MV-4-11 (cell line): ENCODE data around the gene NBR1.
"Not testable (repeated sequence)": the region's sequence is repeated elsewhere in the genome, so short reads cannot be mapped to it uniquely, and the experiment has no call there.

Source experiments
- DNase-seq: peaks from one replicate; lab custom pipeline; 2025; lab: John Stamatoyannopoulos, UW

The NBR1 gene, protein sequence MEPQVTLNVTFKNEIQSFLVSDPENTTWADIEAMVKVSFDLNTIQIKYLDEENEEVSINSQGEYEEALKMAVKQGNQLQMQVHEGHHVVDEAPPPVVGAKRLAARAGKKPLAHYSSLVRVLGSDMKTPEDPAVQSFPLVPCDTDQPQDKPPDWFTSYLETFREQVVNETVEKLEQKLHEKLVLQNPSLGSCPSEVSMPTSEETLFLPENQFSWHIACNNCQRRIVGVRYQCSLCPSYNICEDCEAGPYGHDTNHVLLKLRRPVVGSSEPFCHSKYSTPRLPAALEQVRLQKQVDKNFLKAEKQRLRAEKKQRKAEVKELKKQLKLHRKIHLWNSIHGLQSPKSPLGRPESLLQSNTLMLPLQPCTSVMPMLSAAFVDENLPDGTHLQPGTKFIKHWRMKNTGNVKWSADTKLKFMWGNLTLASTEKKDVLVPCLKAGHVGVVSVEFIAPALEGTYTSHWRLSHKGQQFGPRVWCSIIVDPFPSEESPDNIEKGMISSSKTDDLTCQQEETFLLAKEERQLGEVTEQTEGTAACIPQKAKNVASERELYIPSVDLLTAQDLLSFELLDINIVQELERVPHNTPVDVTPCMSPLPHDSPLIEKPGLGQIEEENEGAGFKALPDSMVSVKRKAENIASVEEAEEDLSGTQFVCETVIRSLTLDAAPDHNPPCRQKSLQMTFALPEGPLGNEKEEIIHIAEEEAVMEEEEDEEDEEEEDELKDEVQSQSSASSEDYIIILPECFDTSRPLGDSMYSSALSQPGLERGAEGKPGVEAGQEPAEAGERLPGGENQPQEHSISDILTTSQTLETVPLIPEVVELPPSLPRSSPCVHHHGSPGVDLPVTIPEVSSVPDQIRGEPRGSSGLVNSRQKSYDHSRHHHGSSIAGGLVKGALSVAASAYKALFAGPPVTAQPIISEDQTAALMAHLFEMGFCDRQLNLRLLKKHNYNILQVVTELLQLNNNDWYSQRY

DNA sequence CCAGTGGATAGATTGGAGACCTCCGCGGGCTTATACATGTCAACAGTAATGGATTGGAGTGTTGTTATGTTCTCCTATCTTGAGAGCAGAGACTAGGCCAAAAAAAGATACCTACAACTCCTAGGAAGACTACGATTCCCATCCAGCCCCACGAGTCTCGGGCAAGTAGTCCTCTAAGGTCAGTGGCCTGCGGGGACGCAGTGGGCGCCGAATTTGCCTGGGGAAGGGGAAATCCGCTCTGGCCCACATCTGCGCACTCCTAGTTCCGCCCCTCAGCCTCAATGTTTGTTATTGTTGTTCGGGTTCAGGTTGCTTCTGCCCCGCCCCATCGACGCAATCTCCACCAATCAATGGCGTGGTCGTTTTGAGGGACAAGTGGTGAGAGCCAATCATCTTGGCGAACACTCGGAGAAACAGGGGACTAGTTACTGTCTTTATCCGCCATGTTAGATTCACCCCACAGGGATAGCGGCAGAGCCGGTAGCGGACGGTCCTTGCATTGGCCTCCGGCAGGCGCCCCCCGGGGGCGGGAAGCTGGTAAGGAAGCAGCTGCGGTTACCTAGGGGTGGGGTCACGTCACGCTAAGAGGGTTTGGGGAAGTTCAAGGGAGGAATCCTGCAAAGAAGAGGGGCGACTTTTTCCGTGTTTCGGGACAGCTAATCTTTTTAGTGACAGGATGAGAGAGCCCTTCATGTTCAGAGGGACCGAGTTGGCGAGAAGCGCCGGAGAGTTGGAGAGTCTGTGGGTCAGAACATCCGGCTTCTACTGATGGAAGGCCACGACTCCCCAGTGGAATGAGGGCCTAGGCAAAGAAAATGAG lies at the start of gene NBR1:
Gene NBR1, plus strand, starts transcription at position 449 of the 820 bp plus-strand sequence. CDS start 4,586 bp downstream, outside the sequence.
- DNase-seq, result peak; percentile 98

DNA sequence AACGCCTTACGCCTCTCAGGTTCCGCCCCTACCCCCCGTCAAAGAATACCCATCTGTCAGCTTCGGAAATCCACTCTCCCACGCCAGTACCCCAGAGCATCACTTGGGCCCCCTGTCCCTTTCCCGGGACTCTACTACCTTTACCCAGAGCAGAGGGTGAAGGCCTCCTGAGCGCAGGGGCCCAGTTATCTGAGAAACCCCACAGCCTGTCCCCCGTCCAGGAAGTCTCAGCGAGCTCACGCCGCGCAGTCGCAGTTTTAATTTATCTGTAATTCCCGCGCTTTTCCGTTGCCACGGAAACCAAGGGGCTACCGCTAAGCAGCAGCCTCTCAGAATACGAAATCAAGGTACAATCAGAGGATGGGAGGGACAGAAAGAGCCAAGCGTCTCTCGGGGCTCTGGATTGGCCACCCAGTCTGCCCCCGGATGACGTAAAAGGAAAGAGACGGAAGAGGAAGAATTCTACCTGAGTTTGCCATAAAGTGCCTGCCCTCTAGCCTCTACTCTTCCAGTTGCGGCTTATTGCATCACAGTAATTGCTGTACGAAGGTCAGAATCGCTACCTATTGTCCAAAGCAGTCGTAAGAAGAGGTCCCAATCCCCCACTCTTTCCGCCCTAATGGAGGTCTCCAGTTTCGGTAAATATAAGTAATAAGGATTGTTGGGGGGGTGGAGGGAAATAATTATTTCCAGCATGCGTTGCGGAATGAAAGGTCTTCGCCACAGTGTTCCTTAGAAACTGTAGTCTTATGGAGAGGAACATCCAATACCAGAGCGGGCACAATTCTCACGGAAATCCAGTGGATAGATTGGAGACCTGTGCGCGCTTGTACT lies 45.7 kb upstream of the NBR1 start, which contains the start of gene BRCA1:
Gene BRCA1, minus strand, starts transcription at position 232 of the 834 bp plus-strand sequence. CDS start 1,268 bp downstream, outside the sequence.
- DNase-seq, result peak; percentile 100

DNA sequence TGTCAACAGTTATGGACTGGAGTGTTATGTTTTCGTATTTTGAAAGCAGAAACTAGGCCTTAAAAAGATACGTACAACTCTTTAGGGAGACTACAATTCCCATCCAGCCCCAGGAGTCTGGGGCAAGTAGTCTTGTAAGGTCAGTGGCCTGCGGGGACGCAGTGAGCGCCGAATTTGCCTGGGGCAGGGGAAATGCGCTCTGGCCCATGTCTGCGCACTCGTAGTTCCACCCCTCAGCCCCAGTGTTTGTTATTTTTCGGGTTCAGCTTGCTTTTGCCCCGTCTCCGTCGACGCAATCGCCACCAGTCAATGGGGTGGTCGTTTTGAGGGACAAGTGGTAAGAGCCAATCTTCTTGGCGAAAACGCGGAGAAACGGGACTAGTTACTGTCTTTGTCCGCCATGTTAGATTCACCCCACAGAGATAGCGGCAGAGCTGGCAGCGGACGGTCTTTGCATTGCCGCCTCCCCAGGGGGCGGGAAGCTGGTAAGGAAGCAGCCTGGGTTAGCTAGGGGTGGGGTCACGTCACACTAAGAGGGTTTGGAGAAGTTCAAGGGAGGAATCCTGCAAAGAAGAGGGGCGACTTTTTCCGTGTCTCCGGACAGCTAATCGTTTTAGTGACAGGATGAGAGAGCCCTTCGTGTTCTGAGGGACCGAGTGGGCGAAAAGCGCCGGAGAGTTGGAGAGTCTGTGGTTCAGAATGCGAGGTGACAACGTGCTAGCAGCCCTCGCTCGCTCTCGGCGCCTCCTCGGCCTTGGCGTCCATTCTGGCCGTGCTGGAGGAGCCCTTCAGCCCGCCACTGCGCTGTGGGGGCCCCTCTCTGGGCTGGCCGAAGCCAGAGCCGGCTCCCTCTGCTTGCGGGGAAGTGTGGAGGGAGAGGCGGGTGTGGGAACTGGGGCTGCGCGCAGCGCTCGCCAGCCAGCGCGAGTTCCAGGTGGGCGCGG lies 44.8 kb upstream of the NBR1 start:
- DNase-seq, result peak; percentile 47

DNA sequence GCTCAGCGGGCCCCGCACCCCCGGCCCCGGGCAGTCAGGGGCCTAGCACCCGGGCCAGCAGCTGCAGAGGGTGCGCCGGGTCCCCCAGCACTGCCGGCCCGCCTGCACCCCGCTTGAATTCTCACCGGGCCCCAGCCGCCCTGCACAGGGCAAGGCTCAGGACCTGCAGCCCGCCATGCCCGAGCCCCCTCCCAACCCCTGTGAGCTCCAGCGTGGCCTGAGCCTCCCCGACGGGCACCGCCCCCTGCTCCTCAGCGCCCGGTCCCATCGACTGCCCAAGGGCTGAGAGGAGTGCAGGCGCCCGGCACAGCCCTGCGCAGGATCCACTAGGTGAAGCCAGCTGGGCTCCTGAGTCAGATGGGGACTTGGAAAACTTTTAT lies 44.1 kb upstream of the NBR1 start:
- DNase-seq, result no peak

DNA sequence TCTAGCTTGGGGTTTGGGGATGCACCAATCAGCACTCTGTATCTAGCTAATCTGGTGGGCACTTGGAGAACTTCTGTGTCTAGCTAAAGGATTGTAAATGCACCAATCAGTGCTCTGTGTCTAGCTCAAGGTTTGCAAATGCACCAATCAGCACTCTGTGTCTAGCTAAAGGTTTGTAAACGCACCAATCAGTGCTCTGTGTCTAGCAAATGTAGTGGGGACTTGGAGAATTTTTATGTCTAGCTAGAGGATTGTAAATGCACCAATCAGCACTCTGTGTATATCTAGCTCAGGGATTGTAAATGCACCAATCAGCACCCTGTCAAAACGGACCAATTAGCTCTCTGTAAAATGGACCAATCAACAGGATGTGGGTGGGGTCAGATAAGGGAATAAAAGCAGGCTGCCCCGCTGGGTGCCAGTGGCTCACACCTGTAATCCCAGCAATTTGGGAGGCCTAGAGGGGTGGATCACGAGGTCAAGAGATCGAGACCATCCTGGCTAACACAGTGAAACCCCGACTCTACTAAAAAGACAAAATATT lies 43.6 kb upstream of the NBR1 start:
- DNase-seq, result not testable (repeated sequence)

DNA sequence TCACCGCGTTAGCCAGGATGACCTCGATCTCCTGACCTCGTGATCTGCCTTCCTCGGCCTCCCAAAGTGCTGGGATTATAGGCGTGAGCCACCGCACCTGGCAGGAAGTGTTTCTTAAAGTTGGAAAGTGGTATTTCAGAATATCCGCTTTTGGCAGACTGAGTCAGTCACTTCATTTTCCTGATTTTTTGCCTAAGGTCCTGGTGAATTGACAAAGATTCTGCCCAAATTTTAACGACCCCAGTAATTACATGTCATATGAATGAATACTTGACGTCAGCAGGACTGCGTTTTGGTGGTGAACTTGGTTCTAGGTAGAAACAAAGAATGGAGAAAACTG lies 41.4 kb upstream of the NBR1 start:
- no peak for DNase-seq

DNA sequence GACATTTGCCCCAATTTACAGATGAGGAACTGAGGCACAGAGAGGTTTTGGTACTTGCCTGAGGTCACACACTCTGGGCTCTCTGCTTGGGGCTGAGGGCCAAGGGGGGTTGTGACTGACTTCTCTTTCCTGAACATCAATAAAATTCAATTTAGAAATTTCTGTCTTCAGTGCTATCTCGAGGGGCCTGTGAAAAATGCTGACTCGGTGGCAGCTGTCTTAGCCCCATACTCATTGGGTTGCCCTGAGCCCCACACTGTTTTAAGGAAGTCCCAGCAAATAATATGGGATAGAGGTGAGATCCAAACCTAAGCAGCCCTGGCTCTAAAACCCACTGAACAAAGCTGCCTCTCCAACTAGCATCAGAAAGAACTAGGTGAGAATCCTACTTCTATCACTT lies 38.9 kb upstream of the NBR1 start:
- DNase-seq, result no peak

DNA sequence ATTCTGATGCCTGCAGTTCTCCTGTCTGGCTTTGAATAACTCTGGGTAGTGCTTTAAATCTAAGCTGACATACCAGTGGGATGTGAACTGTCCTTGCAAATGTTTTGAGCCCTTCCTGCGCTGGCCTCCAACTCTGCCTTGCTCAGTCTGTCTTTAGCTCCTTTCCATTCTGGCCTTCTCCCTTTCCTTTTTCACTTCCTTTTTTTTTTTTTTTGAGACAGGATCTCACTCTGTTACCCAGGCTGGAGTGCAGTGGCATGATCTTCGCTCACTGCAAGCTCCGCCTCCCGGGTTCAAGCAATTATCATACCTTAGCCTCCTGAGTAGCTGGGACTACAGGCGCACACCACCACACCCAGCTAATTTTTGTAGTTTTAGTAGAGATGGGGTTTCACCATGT lies 37.6 kb upstream of the NBR1 start:
- DNase-seq, result peak; percentile 73

DNA sequence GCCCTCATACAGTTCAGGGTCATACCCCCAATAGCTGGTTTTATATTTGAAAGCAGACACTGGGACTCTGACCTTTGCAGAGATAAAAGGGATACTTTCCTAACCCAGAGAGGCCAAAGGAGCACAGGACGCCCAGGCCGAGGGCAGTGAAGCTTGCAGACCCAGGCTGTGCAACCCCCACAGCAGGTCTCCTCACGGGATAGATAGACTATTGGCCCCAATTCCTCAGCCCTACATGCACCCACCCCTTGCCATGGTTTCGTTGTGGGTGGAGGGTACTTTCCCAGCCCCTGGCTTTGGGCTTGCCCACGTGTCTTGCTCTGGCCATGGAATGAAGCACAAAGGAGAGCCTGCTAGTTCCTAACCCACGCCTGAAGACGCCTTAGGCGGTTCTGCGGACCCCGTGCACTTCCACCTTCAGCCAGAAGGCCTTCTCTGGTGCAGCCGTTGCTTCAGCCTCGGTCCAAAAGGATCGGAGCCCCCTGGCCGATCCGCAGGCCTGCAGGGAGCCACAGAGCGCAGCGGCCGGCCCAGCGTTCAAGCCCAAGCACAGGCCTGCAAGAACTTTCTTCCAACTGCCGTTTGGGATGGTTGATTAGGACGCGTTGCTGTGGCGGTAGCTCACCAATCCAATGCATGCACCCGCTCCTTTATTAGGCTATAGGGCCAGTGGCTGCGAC lies 36.1 kb upstream of the NBR1 start:
- no peak for DNase-seq

DNA sequence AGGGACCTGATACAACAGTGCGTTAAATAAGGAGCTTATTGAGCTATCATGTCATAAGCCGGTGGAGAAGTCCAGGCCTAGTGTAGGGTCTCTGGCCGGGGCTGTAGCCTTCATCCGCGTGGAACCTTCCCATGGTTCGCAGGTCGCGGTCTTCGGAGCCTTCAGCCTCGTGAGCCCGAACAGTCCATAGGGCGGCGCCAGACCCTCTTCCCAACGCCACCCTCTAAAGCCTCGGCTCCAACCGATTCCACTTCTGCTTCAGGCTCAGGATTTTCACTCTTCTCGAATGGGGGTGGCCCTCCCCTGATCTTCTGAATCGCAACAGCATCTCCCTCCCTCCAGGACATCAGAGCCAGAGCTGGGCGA lies 35.6 kb upstream of the NBR1 start:
- no peak for DNase-seq

DNA sequence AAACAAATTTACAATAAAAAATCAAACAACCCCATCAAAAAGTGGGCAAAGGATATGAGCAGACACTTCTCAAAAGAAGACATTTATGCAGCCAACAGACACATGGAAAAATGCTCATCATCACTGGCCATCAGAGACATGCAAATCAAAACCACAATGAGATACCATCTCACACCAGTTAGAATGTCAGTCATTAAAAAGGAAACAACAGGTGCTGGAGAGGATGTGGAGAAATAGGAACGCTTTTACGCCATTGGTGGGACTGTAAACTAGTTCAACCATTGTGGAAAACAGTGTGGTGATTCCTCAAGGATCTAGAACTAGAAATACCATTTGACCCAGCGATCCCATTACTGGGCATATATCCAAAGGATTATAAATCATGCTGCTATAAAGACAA lies 34.4 kb upstream of the NBR1 start:
- DNase-seq, result not testable (repeated sequence)

DNA sequence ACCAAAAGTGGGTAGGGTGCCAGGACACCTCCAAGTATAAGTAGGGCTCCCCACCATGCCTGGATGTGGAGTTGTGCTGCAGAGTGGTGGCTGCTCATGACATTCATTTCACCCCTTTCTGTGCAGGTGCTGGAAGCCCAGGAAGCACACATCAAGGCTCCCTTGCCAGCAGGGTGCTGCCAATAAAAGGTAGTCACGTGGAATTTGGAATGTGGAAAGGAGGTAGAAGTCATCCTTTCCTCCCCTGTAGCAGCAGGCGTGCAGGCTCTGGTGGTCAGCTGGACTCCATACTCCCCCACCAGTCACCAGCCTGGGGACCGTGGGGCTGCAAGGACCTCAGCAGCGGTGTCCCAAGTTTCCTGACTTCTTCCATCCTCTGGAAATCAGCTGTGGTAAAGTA lies 32.5 kb upstream of the NBR1 start:
- DNase-seq, result not testable (repeated sequence)

DNA sequence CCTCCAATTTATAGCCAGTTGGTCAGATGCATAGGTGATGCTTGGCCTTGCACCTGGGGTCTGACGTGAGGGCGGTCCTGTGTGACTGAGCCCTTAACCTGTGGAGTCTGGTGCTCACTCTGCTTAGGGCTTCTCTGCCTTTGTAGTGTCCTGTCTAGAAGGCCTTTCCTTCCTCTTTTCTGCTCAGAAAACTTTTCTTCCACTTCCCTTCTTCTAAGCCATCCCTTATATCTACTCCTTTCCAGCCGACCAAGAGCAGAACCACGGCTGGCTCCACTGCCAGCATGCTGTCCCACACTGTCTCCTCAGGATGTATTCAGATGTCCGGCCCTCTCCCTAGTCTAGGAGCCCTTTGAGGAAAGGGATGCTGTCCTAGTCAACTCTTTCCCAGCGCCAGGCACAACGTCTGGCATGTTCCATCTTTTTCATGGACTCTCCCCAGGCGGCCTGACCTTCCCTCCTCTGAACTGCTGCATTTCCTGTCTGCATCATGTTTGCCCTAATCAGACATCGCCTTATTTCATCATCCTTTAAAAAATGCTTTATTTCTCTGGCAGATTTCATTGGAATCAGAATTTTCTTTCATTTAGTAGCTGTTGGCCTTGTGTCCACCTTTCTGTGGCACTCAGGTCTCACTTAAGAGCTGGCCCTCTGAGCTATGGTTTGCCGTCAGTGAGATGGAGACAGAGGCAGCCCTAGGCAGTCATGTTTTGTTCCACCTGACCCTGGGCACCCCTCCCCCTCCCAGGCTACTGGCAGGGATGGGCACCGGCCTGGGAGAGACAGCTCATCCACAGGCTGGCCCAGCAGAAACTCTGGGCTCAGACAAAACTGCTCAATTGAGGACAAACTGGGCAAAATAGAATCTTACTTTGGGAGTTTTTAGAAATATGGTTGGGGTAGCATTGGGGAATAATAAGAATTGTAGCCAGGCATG lies 30.4 kb upstream of the NBR1 start:
- peak; percentile 83 for DNase-seq

DNA sequence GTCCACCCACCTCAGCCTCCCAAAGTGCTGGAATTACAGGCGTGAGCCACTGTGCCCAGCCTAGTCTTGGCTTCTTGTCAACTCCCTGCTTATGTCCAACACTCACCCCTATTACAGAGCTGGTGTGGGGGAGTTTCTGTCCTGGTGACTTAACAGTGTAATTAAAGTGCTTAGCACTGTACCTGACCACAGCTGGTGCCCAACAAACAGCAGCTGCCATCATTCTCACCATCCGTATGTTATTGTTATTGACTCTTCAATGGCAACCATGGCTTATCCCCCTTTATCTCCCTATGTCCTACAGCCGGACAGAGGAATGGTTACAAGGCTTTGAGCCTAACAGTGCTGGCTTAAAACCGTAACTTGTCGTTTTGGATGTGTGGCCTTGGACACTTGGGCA lies 28.9 kb upstream of the NBR1 start:
- DNase-seq, result no peak

DNA sequence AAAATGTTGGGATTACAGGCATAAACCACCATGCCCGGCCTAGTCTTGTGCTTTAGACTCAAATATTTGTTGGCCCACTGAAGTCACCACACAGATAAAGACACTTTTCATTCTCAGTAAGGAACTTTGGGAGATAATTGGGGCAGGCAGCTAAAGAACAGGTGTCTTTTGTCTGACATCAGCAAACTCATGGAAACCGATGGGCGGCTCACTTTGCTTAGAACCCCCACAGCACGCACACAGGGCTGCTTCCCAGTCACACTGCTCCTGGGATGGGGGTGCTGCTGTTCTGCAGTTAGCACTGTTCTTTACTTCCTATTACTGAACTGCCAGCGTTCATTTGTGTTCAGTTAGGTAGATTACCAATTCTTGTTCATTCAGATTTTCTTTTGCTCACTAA lies 27.8 kb upstream of the NBR1 start:
- no peak for DNase-seq

DNA sequence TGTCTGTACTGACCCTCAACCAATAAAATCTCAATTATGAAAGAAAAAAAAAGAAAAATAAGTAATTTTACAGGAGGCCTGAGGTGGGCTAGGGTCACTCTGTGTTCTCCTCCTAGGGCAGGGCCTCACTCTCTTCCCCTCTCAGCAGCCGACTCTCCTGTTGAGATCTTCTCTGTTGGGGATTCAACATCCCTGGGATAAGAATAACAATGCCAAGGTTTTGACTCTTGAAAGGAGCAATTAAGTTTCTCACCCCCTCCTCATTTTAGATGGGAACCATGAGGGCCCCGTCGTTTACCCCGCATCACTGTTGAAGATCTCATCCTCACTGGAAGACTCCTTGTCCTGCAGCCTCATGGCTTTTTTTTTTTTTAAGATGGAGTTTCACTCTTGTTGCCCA lies 24.4 kb upstream of the NBR1 start:
- DNase-seq, result no peak

DNA sequence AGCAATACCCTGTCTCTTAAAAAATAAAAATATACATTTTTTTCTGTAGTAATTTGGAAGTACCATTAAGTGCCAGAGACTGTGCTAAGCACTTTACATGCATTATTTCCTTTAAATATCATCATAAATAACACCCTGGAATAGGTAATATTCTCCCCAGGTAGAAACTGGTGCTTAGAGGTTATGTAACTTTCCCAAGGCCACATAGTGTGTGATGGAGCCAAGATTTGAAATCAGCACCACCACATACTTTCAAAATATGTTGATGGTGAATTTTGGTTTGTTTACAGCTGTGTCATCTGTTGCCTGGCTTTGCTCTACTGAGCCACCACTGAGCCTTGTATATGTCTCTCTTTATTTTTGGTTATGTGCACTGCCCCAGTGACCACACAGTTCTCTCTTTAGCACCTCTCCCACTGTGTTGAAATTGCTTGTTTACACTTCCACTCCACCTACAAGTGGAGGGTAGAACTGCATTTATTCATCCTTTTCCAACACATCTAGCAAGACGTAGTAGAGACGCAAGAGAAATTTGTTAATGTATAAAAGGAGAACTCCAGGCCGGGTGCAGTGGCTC lies 19.0 kb upstream of the NBR1 start:
- no peak for DNase-seq
